Measurements from ENCODE around the gene IL36G.
"Not testable (repeated sequence)": the region's sequence is repeated elsewhere in the genome, so short reads cannot be mapped to it uniquely, and the experiment has no call there.

IL36G gene

GRCh38 chr2:112977559-112978056 is at the start of gene IL36G:
TSS of gene IL36G (plus strand) at chr2:112978006. CDS start at chr2:112978639, 633 bp downstream.
- no peak for DNase-seq
- no peak within 1 kb of the TSS for H3K27ac ChIP-seq
- no peak within 1 kb of the TSS for H3K4me3 ChIP-seq
- intact Hi-C loops (cut with DNase I; ENCODE audit: low total_unique reads) = no loop called here
- H3K4me1 ChIP-seq = no peaks in the 10 kb centered on the region
- no peaks in the 10 kb centered on the region for H3K36me3 ChIP-seq
- TF ChIP-seq, protein P1, sequence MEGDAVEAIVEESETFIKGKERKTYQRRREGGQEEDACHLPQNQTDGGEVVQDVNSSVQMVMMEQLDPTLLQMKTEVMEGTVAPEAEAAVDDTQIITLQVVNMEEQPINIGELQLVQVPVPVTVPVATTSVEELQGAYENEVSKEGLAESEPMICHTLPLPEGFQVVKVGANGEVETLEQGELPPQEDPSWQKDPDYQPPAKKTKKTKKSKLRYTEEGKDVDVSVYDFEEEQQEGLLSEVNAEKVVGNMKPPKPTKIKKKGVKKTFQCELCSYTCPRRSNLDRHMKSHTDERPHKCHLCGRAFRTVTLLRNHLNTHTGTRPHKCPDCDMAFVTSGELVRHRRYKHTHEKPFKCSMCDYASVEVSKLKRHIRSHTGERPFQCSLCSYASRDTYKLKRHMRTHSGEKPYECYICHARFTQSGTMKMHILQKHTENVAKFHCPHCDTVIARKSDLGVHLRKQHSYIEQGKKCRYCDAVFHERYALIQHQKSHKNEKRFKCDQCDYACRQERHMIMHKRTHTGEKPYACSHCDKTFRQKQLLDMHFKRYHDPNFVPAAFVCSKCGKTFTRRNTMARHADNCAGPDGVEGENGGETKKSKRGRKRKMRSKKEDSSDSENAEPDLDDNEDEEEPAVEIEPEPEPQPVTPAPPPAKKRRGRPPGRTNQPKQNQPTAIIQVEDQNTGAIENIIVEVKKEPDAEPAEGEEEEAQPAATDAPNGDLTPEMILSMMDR (IDR thresholded peaks at IDR 0.05) = no peak
- H3K27me3 ChIP-seq = peaks cover 0 to 4% of the 10 kb centered on the region in 2 donors
- H3K9me3 ChIP-seq = no peaks in the 10 kb centered on the region

- intact Hi-C loops (cut with DNase I; ENCODE audit: low total_unique reads) = no loop called here
- TF ChIP-seq, protein P1 (IDR thresholded peaks at IDR 0.05) = no peak
Measured at GRCh38 chr2:112933261-112933660, 44.5 kb upstream of the IL36G start.

GRCh38 chr2:112934117-112934516 is 43.7 kb upstream of the IL36G start:
- H3K4me3 ChIP-seq; intact Hi-C loops (cut with DNase I; ENCODE audit: low total_unique reads); DNase-seq: not testable (repeated sequence)

More at GRCh38 chr2:112933261-112933660, 44.5 kb upstream of the IL36G start:
- Histone ChIP-seq H3K36me3 (no peaks in the 10 kb centered on the region), H3K9me3 (no peaks in the 10 kb centered on the region), H3K4me1 (no peaks in the 10 kb centered on the region), H3K4me3 (no peak overlapping the region), H3K27ac (no peak overlapping the region), H3K27me3 (peaks cover 0 to 2% of the 10 kb centered on the region in 2 donors)
- no peak for DNase-seq

GRCh38 chr2:112936927-112937232 is 40.9 kb upstream of the IL36G start:
- Histone ChIP-seq H3K27ac (no peak overlapping the region), H3K27me3 (peaks cover 0 to 2% of the 10 kb centered on the region in 2 donors), H3K36me3 (no peaks in the 10 kb centered on the region), H3K9me3 (no peaks in the 10 kb centered on the region), H3K4me1 (no peaks in the 10 kb centered on the region), H3K4me3 (no peak overlapping the region)
- DNase-seq = no peak
- intact Hi-C loops (cut with DNase I; ENCODE audit: low total_unique reads) = no loop called here
- TF ChIP-seq, protein P1 (IDR thresholded peaks at IDR 0.05) = no peak

More at GRCh38 chr2:112934117-112934516, 43.7 kb upstream of the IL36G start:
- not testable (repeated sequence) for H3K27ac ChIP-seq, H3K4me1 ChIP-seq, H3K27me3 ChIP-seq, H3K36me3 ChIP-seq, H3K9me3 ChIP-seq

- no peak for DNase-seq
- Histone ChIP-seq H3K9me3 (no peaks in the 10 kb centered on the region), H3K27ac (no peak overlapping the region), H3K4me3 (no peak overlapping the region), H3K27me3 (no peaks in the 10 kb centered on the region), H3K36me3 (no peaks in the 10 kb centered on the region), H3K4me1 (no peaks in the 10 kb centered on the region)
- TF ChIP-seq, protein P1 (IDR thresholded peaks at IDR 0.05) = no peak
- intact Hi-C loops (cut with DNase I; ENCODE audit: low total_unique reads) = no loop called here
Measured at GRCh38 chr2:112938904-112939303, 38.9 kb upstream of the IL36G start.

GRCh38 chr2:112939425-112939824 is 38.4 kb upstream of the IL36G start:
- TF ChIP-seq, protein P1 (IDR thresholded peaks at IDR 0.05) = no peak
- no peak overlapping the region for H3K27ac ChIP-seq
- intact Hi-C loops (cut with DNase I; ENCODE audit: low total_unique reads) = no loop called here
- H3K27me3 ChIP-seq = no peaks in the 10 kb centered on the region
- no peak for DNase-seq
- H3K9me3 ChIP-seq = no peaks in the 10 kb centered on the region
- no peaks in the 10 kb centered on the region for H3K4me1 ChIP-seq
- no peak overlapping the region for H3K4me3 ChIP-seq
- no peaks in the 10 kb centered on the region for H3K36me3 ChIP-seq
